Measurements from ENCODE around the gene TMPRSS4. TPM values are rescaled to one million over a fixed set of nuclear protein-coding genes. Genes with fewer than 3 reads are reported as not detected.

The TMPRSS4 gene
- total RNA-seq, 1 donor from 2014 or later: not detected

- no peaks in the 10 kb centered on the region for H3K9me3 Mint-ChIP-seq (ENCODE audit: unreplicated experiment)
- TF ChIP-seq CTCF (IDR thresholded peaks at IDR 0.05; ENCODE audit: unreplicated experiment): no peak
- no peaks in the 10 kb centered on the region for H3K36me3 Mint-ChIP-seq (ENCODE audit: low read depth, unreplicated experiment)
- H3K4me3 Mint-ChIP-seq (ENCODE audit: unreplicated experiment): no peak overlapping the region
- H3K4me1 Mint-ChIP-seq (ENCODE audit: unreplicated experiment): peaks cover 8% of the 10 kb centered on the region
- no peak overlapping the region for H3K27ac Mint-ChIP-seq (ENCODE audit: unreplicated experiment)
- H3K27me3 Mint-ChIP-seq (ENCODE audit: unreplicated experiment): peaks cover 9% of the 10 kb centered on the region
- DNase-seq (ENCODE audit: low spot score): no peak
Measured at GRCh38 chr11:118139578-118139977, 62.7 kb downstream of the TMPRSS4 start.

- Mint-ChIP-seq H3K4me3 (ENCODE audit: unreplicated experiment) (no peak overlapping the region), H3K27ac (ENCODE audit: unreplicated experiment) (no peak overlapping the region), H3K4me1 (ENCODE audit: unreplicated experiment) (peaks cover 15% of the 10 kb centered on the region), H3K9me3 (ENCODE audit: unreplicated experiment) (no peaks in the 10 kb centered on the region), H3K27me3 (ENCODE audit: unreplicated experiment) (peaks cover 12% of the 10 kb centered on the region), H3K36me3 (ENCODE audit: low read depth, unreplicated experiment) (no peaks in the 10 kb centered on the region)
- no peak for TF ChIP-seq CTCF (IDR thresholded peaks at IDR 0.05; ENCODE audit: unreplicated experiment)
- no peak for DNase-seq (ENCODE audit: low spot score)
Measured at GRCh38 chr11:118142081-118142480, 65.2 kb downstream of the TMPRSS4 start.

- H3K4me1 Mint-ChIP-seq (ENCODE audit: unreplicated experiment): peaks cover 20% of the 10 kb centered on the region
- no peak for TF ChIP-seq CTCF (IDR thresholded peaks at IDR 0.05; ENCODE audit: unreplicated experiment)
- no peak overlapping the region for H3K27ac Mint-ChIP-seq (ENCODE audit: unreplicated experiment)
- H3K36me3 Mint-ChIP-seq (ENCODE audit: low read depth, unreplicated experiment): no peaks in the 10 kb centered on the region
- no peak for DNase-seq (ENCODE audit: low spot score)
- no peaks in the 10 kb centered on the region for H3K9me3 Mint-ChIP-seq (ENCODE audit: unreplicated experiment)
- no peak overlapping the region for H3K4me3 Mint-ChIP-seq (ENCODE audit: unreplicated experiment)
- H3K27me3 Mint-ChIP-seq (ENCODE audit: unreplicated experiment): peaks cover 12% of the 10 kb centered on the region
Measured at GRCh38 chr11:118142809-118143208, 65.9 kb downstream of the TMPRSS4 start.

- no peak overlapping the region for H3K27ac Mint-ChIP-seq (ENCODE audit: unreplicated experiment)
- no peak overlapping the region for H3K4me3 Mint-ChIP-seq (ENCODE audit: unreplicated experiment)
- no peak for TF ChIP-seq CTCF (IDR thresholded peaks at IDR 0.05; ENCODE audit: unreplicated experiment)
- H3K36me3 Mint-ChIP-seq (ENCODE audit: low read depth, unreplicated experiment): no peaks in the 10 kb centered on the region
- peaks cover 23% of the 10 kb centered on the region for H3K4me1 Mint-ChIP-seq (ENCODE audit: unreplicated experiment)
- H3K9me3 Mint-ChIP-seq (ENCODE audit: unreplicated experiment): no peaks in the 10 kb centered on the region
- H3K27me3 Mint-ChIP-seq (ENCODE audit: unreplicated experiment): peaks cover 10% of the 10 kb centered on the region
- DNase-seq (ENCODE audit: low spot score): no peak
Measured at GRCh38 chr11:118143661-118144185, 66.8 kb downstream of the TMPRSS4 start.

GRCh38 chr11:118144301-118145268 lies 67.7 kb downstream of the TMPRSS4 start:
- DNase-seq (ENCODE audit: low spot score): no peak
- Mint-ChIP-seq H3K36me3 (ENCODE audit: low read depth, unreplicated experiment) (no peaks in the 10 kb centered on the region), H3K27ac (ENCODE audit: unreplicated experiment) (no peak overlapping the region), H3K4me1 (ENCODE audit: unreplicated experiment) (peaks cover 17% of the 10 kb centered on the region), H3K9me3 (ENCODE audit: unreplicated experiment) (no peaks in the 10 kb centered on the region), H3K27me3 (ENCODE audit: unreplicated experiment) (peaks cover 9% of the 10 kb centered on the region), H3K4me3 (ENCODE audit: unreplicated experiment) (no peak overlapping the region)
- no peak for TF ChIP-seq CTCF (IDR thresholded peaks at IDR 0.05; ENCODE audit: unreplicated experiment)

Data from endothelial cell (in vitro differentiated cells).